Prostate gland (tissue), 2 donors: ENCODE measurements around the gene DPYSL5. TPM values are rescaled to one million over a fixed set of nuclear protein-coding genes. Genes with fewer than 3 reads are reported as not detected.
"Not testable (repeated sequence)": the region's sequence is repeated elsewhere in the genome, so short reads cannot be mapped to it uniquely, and the experiment has no call there.

Source experiments
- DNase-seq: peaks from one replicate; pipeline ENCODE4 v3.0.0-alpha.2; 2019; ENCODE audit warnings: low spot score
- H3K27ac ChIP-seq, 2 donors: fragments of 200-600 bp; sonication (generic); 2 replicates each; pipeline ENCODE4 v1.5.1; 2017 to 2019
- H3K27me3 ChIP-seq: fragments of 200-600 bp; sonication (generic); replicated peaks from 2 replicates; pipeline ENCODE4 v1.5.1; 2019; ENCODE audit not compliant: insufficient read depth
- H3K36me3 ChIP-seq, 2 donors: fragments of 200-600 bp; sonication (generic); 1 replicate in 1 of 2; 2 replicates in 1 of 2; pipeline versions ENCODE4 v1.5.1 to v1.8.1; 2017 to 2019
- H3K4me1 ChIP-seq: fragments of 200-600 bp; sonication (generic); replicated peaks from 2 replicates; pipeline ENCODE4 v1.5.1; 2019
- H3K4me3 ChIP-seq, 2 donors: fragments of 200-600 bp; sonication (generic); 2 replicates each; pipeline ENCODE4 v1.5.1; 2017 to 2019
- H3K9me3 ChIP-seq: fragments of 200-600 bp; sonication (generic); 2 replicates; pipeline ENCODE4 v1.5.1; 2017
- POLR2A ChIP-seq: fragments of 450-650 bp; IDR thresholded peaks from one replicate; pipeline ENCODE4 v1.6.1; 2016; ENCODE audit warnings: antibody characterized with exemption, mild to moderate bottlenecking
- POLR2AphosphoS5 ChIP-seq: sonication (generic); formaldehyde crosslinking; IDR thresholded peaks from one replicate; pipeline ENCODE4 v1.6.1; 2017; ENCODE audit warnings: antibody characterized with exemption
- WGBS: methylation state at CpG from one replicate; pipeline ENCODE4 v1.1.5; 2018; 5-methylcytosine and 5-hydroxymethylcytosine counted together
- intact Hi-C: fragments of 100-400 bp; cut with DNase I; formaldehyde crosslinking; loops from one replicate; pipeline ENCODE4 v1.14.2; 2022
- total RNA-seq, 2 donors: library from RNA; depleted of rRNA; stranded (reverse); fragments of >200 nt; gene quantifications; one replicate each; pipeline ENCODE4 v1.1.0, GENCODE V29; 2016
- TF ChIP-seq, protein P1 (sequence below), 4 experiments: fragments of 200-600 bp in 2 of 4; fragments of 450-650 bp in 2 of 4; sonication (generic) in 2 of 4; IDR thresholded peaks; 1 replicate in 3 of 4; 2 replicates in 1 of 4; pipeline ENCODE4 v1.5.1; 2016 to 2019; ENCODE audit warnings: antibody characterized with exemption in 4 of 4, mild to moderate bottlenecking in 2 of 4, moderate library complexity in 2 of 4

Gene DPYSL5
- total RNA-seq, 2 donors from 2014 or later: 1.2 TPM; not detected in 1

DNA sequence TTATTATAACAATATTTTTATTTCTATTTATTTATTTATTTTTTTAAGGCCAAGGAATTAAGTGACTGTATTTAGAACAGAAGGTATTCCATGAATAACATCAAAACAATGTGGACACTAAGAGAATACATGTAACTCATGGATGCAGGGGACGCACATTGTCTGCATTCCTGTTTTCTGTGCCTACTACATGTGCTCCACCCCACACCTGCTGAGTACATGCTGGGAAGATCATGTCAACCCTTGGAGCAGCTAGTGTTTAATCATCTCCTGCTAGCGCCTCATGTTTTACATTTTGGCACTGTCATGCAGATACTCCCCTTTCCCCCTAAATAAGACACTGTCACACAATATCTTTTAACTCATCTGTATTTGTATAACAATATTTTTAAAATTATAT, 29.3 kb downstream of the DPYSL5 start:
- no peaks in the 10 kb centered on the region for H3K9me3 ChIP-seq
- WGBS: 80% methylated on average over 2 of the region's 2 CpGs
- intact Hi-C loops: no loop called here
- no peak overlapping the region for H3K27ac ChIP-seq
- no peaks in the 10 kb centered on the region for H3K36me3 ChIP-seq
- no peak overlapping the region for H3K4me3 ChIP-seq
- TF ChIP-seq, protein P1, sequence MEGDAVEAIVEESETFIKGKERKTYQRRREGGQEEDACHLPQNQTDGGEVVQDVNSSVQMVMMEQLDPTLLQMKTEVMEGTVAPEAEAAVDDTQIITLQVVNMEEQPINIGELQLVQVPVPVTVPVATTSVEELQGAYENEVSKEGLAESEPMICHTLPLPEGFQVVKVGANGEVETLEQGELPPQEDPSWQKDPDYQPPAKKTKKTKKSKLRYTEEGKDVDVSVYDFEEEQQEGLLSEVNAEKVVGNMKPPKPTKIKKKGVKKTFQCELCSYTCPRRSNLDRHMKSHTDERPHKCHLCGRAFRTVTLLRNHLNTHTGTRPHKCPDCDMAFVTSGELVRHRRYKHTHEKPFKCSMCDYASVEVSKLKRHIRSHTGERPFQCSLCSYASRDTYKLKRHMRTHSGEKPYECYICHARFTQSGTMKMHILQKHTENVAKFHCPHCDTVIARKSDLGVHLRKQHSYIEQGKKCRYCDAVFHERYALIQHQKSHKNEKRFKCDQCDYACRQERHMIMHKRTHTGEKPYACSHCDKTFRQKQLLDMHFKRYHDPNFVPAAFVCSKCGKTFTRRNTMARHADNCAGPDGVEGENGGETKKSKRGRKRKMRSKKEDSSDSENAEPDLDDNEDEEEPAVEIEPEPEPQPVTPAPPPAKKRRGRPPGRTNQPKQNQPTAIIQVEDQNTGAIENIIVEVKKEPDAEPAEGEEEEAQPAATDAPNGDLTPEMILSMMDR (IDR thresholded peaks at IDR 0.05): no peak
- no peak for TF ChIP-seq POLR2A
- TF ChIP-seq POLR2AphosphoS5: no peak
- H3K4me1 ChIP-seq: no peaks in the 10 kb centered on the region
- no peaks in the 10 kb centered on the region for H3K27me3 ChIP-seq
- no peak for DNase-seq

DNA sequence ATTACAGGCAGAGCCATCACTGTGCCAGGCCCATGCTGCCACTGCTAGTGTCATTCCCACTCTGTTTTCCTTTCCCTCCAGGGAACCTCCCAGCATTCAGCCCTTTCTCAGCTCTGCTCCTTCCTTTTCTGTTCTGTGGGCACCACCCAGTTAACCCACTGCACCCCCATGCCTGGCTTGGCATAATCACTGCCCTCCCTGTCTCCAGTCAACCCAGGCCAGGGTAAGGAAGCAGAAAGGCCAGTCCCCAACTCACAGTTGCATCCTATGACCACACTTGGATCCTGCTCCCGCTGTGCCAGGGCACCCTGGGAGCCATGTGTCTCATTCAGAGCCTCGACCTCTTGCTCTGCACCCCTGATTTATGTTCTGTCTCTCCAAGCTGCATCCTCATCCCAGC, 32.2 kb downstream of the DPYSL5 start:
- H3K27me3 ChIP-seq: no peaks in the 10 kb centered on the region
- TF ChIP-seq POLR2AphosphoS5 (no peak), POLR2A (no peak)
- TF ChIP-seq, protein P1 (IDR thresholded peaks at IDR 0.05): no peak
- intact Hi-C loops: no loop called here
- WGBS: 85% methylated on average over 2 of the region's 2 CpGs
- H3K9me3 ChIP-seq: no peaks in the 10 kb centered on the region
- no peak for DNase-seq
- no peaks in the 10 kb centered on the region for H3K36me3 ChIP-seq
- no peak overlapping the region for H3K27ac ChIP-seq
- no peaks in the 10 kb centered on the region for H3K4me1 ChIP-seq
- no peak overlapping the region for H3K4me3 ChIP-seq

DNA sequence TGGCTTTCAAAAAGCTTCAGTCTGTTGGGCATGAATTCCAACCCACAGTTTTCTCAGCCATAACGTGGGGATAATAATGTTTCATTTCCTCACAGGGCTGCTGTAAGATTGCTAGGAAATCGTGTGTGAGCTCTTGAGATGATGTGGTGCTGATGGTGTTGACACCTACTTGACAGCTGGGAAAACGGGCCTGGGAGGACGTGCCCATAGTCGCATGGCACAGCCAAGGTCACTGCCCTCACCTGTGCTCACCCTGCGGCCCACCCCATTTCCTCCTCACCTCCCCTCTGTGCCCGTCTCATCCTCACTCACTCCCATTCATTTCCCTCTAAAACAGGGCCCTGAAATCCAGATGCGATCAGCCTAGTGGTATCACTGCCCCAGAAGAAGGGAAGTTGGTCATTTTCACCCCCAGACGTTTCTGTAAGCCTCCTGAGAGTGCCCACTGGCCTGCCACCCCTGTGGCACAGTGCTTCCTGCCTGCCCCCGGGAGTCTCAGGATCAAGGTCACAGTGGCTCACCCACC, 33.0 kb downstream of the DPYSL5 start:
- H3K9me3 ChIP-seq: no peaks in the 10 kb centered on the region
- no peak for DNase-seq
- no peak overlapping the region for H3K27ac ChIP-seq
- no peaks in the 10 kb centered on the region for H3K36me3 ChIP-seq
- WGBS: 75% methylated on average over 10 of the region's 10 CpGs
- intact Hi-C loops: no loop called here
- H3K4me1 ChIP-seq: no peaks in the 10 kb centered on the region
- no peaks in the 10 kb centered on the region for H3K27me3 ChIP-seq
- no peak for TF ChIP-seq POLR2AphosphoS5
- no peak for TF ChIP-seq POLR2A
- TF ChIP-seq, protein P1 (IDR thresholded peaks at IDR 0.05): no peak
- no peak overlapping the region for H3K4me3 ChIP-seq

DNA sequence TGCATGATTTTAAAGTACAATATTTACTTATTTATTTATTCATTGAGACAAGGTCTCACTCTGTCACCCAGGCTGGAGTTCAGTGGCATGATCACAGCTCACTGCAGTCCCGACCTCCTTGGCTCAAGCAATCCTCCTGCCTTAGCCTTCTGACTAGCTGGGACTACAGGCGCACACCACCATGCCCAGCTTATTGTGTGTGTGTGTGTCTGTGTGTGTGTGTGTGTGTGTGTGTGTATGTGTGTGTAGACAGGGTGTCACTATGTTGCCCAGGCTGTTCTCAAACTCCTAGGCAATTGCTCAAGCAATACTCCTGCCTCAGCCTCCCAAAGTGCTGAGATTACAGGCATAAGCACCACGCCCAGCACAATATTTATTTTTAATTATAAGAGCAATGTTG, 34.3 kb downstream of the DPYSL5 start:
- intact Hi-C loops, H3K4me1 ChIP-seq, DNase-seq, H3K4me3 ChIP-seq, H3K36me3 ChIP-seq, H3K9me3 ChIP-seq, H3K27ac ChIP-seq, H3K27me3 ChIP-seq: not testable (repeated sequence)
- WGBS: 63% methylated on average over 3 of the region's 3 CpGs

DNA sequence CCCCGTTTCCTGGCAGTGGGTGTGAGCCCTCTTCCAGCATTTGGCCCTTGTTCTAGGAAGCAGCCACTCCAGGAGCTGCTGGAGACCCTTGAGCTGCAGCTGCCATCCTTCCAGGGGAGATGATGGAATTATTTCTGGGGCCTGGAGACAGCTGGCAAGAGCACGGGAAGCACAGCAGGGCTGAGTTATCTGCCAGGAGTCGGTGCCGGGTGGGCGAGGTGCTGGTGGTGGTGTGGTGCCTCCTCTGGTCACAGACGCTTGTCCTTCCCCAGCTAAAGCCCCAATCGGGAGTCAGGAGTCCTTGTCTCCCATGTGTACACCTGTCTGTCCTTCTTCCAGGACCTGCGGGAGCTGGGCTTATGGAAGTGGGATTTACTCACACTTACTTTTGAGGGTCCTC, 36.0 kb downstream of the DPYSL5 start:
- Histone ChIP-seq H3K36me3 (no peaks in the 10 kb centered on the region), H3K9me3 (no peaks in the 10 kb centered on the region), H3K27me3 (no peaks in the 10 kb centered on the region), H3K27ac (no peak overlapping the region), H3K4me3 (no peak overlapping the region), H3K4me1 (no peaks in the 10 kb centered on the region)
- intact Hi-C loops: no loop called here
- no peak for TF ChIP-seq POLR2A
- TF ChIP-seq POLR2AphosphoS5: no peak
- TF ChIP-seq, protein P1 (IDR thresholded peaks at IDR 0.05): no peak
- no peak for DNase-seq
- 65% methylated on average over 8 of the region's 8 CpGs for WGBS
